Measurements from ENCODE around the gene STRN3.

GRCh38 chr14:30972882-30973582 lies 53.1 kb downstream of the STRN3 start:
- TF ChIP-seq, protein P1, sequence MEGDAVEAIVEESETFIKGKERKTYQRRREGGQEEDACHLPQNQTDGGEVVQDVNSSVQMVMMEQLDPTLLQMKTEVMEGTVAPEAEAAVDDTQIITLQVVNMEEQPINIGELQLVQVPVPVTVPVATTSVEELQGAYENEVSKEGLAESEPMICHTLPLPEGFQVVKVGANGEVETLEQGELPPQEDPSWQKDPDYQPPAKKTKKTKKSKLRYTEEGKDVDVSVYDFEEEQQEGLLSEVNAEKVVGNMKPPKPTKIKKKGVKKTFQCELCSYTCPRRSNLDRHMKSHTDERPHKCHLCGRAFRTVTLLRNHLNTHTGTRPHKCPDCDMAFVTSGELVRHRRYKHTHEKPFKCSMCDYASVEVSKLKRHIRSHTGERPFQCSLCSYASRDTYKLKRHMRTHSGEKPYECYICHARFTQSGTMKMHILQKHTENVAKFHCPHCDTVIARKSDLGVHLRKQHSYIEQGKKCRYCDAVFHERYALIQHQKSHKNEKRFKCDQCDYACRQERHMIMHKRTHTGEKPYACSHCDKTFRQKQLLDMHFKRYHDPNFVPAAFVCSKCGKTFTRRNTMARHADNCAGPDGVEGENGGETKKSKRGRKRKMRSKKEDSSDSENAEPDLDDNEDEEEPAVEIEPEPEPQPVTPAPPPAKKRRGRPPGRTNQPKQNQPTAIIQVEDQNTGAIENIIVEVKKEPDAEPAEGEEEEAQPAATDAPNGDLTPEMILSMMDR (IDR thresholded peaks at IDR 0.05; ENCODE audit: control extremely low read depth in 1 of 3, insufficient read depth in 1 of 3, low read depth in 1 of 3, low read length in 3 of 3): no peak
- TF ChIP-seq CEBPB (IDR thresholded peaks at IDR 0.05; ENCODE audit: low read depth, low read length): no peak

All from H1 (cell line).